ENCODE measurements around the gene MAGEB3.

Gene MAGEB3

GRCh38 chrX:30246769-30247489 is 16.5 kb downstream of the MAGEB3 start, which contains the start of gene MAGEB1:
MAGEB1 (plus strand) TSS chrX:30247146; CDS start chrX:30250494, 3,348 bp downstream.
- peak within 1 kb of the TSS; percentile 11; the same call in 1 of the 2 replicates for H3K9ac ChIP-seq (ENCODE audit: low read depth, low read length)
- no peaks in the 10 kb centered on the region for H3K36me3 ChIP-seq (ENCODE audit: insufficient read depth, low read length)
- peaks cover 4% of the 10 kb centered on the region; the same call in 1 of the 2 replicates for H3K4me1 ChIP-seq (ENCODE audit: insufficient read depth, low read length)
- no peaks in the 10 kb centered on the region for H3K9me3 ChIP-seq (ENCODE audit: control insufficient read depth, insufficient read depth, low read length)

GRCh38 chrX:30248854-30249253 is 18.4 kb downstream of the MAGEB3 start:
- Histone ChIP-seq H3K9me3 (ENCODE audit: control insufficient read depth, insufficient read depth, low read length) (no peaks in the 10 kb centered on the region), H3K9ac (ENCODE audit: low read depth, low read length) (no peak overlapping the region), H3K36me3 (ENCODE audit: insufficient read depth, low read length) (no peaks in the 10 kb centered on the region)

DNA sequence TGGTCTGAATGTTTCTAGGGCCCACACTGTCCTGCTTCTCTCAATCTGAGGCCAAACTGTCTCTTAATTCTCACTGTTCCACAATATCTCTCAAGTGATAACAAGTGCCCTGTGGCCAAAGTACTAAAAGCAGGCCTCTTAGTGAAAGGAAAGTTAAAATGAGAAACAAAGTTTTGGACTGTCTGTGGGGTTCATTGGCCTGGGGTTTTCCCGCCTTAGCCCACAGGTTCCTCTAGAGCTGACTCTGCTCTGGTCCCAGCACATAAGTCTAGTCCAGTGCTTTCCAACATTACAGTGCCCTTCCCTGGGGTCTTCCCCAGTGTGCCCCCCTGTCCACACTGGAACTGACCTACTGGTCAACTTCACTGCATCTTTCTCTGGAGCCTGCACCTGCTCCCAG is 22.8 kb downstream of the MAGEB3 start:
- no peak overlapping the region for H3K9ac ChIP-seq (ENCODE audit: low read depth, low read length)
- peaks cover 7% of the 10 kb centered on the region; the same call in 1 of the 2 replicates for H3K9me3 ChIP-seq (ENCODE audit: control insufficient read depth, insufficient read depth, low read length)
- H3K4me1 ChIP-seq (ENCODE audit: insufficient read depth, low read length): no peaks in the 10 kb centered on the region
- H3K36me3 ChIP-seq (ENCODE audit: insufficient read depth, low read length): no peaks in the 10 kb centered on the region

More at GRCh38 chrX:30248854-30249253, 18.4 kb downstream of the MAGEB3 start:
- peaks cover 4% of the 10 kb centered on the region; the same call in 1 of the 2 replicates for H3K4me1 ChIP-seq (ENCODE audit: insufficient read depth, low read length)

DNA sequence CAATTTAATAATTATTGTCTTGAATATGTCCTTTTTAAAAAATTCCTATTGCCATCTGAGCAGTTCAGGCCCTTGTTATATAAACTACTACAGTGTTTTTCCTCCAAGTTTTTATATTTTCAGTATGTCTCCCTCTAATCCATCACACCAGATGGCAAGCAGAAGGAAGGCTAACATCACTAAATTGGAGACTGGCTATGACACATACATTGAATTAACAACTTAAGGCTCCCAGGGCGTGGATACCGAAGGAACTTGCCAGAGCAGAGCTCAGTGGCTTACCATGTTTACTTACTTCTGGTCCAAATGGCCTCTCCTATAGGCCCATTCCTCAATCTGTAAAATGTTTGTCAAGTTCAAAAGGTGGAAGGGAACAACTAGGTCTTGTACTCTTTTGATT is 29.5 kb downstream of the MAGEB3 start:
- Histone ChIP-seq H3K4me1 (ENCODE audit: insufficient read depth, low read length) (no peaks in the 10 kb centered on the region), H3K9me3 (ENCODE audit: control insufficient read depth, insufficient read depth, low read length) (0 out of 2 replicates have a peak, but pooled peaks cover 7% of the 10 kb centered on the region), H3K36me3 (ENCODE audit: insufficient read depth, low read length) (no peaks in the 10 kb centered on the region), H3K9ac (ENCODE audit: low read depth, low read length) (no peak overlapping the region)

DNA sequence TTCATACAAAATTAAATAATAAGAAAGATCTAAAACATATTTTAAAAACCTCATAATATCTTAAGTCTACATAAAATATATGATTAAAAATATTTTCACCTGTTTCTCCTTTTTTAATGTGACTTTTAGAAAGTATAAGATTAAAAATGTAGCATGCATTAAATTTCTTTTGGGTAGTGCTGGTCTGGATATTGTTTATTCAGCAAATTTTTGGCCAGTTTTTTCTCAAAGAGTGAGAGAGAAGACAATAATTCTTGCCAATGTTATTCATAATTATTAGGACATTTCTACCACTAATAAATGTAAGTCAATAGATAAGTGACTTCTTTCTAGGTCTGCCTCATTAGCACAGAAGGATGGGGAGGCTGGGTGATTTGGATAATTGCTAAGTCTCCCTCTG is 30.6 kb downstream of the MAGEB3 start:
- H3K36me3 ChIP-seq (ENCODE audit: insufficient read depth, low read length): no peaks in the 10 kb centered on the region
- H3K4me1 ChIP-seq (ENCODE audit: insufficient read depth, low read length): no peaks in the 10 kb centered on the region
- H3K9ac ChIP-seq (ENCODE audit: low read depth, low read length): no peak overlapping the region
- H3K9me3 ChIP-seq (ENCODE audit: control insufficient read depth, insufficient read depth, low read length): 0 out of 2 replicates have a peak, but pooled peaks cover 4% of the 10 kb centered on the region

DNA sequence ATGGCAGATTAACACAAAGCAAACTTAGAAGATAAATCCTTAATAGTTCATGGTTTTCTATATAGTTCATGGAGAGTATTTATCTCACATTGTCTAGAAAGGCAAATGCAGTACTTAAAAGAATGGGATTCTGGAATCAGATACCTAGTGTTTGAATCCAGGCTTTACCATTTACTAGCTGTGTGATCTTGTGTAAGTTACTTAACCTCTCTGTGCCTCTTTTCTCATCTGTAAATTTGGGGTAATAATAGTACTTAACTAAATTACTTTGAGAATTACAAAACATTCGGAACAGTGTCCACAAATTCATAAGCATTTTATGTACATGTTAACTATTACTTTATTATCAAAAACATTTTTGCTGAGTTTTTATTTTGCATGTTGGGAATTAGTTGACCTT is 32.3 kb downstream of the MAGEB3 start:
- Histone ChIP-seq H3K9ac (ENCODE audit: low read depth, low read length) (no peak overlapping the region), H3K9me3 (ENCODE audit: control insufficient read depth, insufficient read depth, low read length) (no peaks in the 10 kb centered on the region), H3K4me1 (ENCODE audit: insufficient read depth, low read length) (no peaks in the 10 kb centered on the region), H3K36me3 (ENCODE audit: insufficient read depth, low read length) (no peaks in the 10 kb centered on the region)

GRCh38 chrX:30270639-30271038 is 40.2 kb downstream of the MAGEB3 start:
- no peaks in the 10 kb centered on the region for H3K4me1 ChIP-seq (ENCODE audit: insufficient read depth, low read length)
- H3K36me3 ChIP-seq (ENCODE audit: insufficient read depth, low read length): no peaks in the 10 kb centered on the region
- no peaks in the 10 kb centered on the region for H3K9me3 ChIP-seq (ENCODE audit: control insufficient read depth, insufficient read depth, low read length)
- no peak overlapping the region for H3K9ac ChIP-seq (ENCODE audit: low read depth, low read length)

DNA sequence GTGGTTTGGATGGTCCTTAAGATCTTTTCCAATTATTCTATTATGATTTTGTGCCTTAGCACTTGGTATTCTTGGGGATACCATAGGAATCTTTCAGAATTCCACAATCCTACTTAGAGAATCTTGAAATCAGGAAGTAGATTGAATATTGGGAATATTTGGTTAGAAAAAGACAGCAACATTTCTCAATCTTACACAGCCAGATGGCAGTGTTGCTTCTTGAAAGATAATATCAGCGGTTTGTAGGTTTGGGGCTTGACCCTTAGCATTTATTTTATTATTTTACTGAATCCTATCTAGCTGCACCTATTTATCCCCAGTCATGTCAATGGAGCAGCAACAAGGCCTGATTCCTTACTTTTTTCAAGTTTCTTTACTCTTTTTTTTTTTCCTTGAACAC is 45.0 kb downstream of the MAGEB3 start:
- no peaks in the 10 kb centered on the region for H3K9me3 ChIP-seq (ENCODE audit: control insufficient read depth, insufficient read depth, low read length)
- no peaks in the 10 kb centered on the region for H3K36me3 ChIP-seq (ENCODE audit: insufficient read depth, low read length)
- no peak overlapping the region for H3K9ac ChIP-seq (ENCODE audit: low read depth, low read length)
- H3K4me1 ChIP-seq (ENCODE audit: insufficient read depth, low read length): no peaks in the 10 kb centered on the region

GRCh38 chrX:30278365-30278764 is 47.9 kb downstream of the MAGEB3 start:
- Histone ChIP-seq H3K9ac (ENCODE audit: low read depth, low read length) (no peak overlapping the region), H3K36me3 (ENCODE audit: insufficient read depth, low read length) (no peaks in the 10 kb centered on the region), H3K9me3 (ENCODE audit: control insufficient read depth, insufficient read depth, low read length) (no peaks in the 10 kb centered on the region), H3K4me1 (ENCODE audit: insufficient read depth, low read length) (peaks cover 5% of the 10 kb centered on the region; the same call in 1 of the 2 replicates)

DNA sequence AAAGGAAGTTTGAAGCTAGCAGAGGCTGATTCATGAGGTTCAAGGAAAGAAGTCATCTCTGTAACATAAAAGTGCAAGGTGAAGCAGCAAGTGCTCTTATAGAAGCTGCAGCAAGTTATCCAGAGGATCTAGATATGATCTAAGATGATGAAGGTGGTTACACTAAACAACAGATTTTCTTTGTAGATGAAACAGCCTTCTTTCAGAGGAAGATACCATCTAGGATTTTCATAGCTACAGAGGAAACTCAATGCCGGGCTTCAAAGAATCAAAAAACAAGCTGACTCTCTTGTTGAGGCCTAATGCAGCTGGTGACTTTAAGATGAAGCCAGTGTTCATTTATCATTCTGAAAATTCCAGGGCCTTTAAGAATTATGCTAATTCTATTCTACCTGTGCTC is 50.0 kb downstream of the MAGEB3 start:
- H3K36me3 ChIP-seq (ENCODE audit: insufficient read depth, low read length): no peaks in the 10 kb centered on the region
- H3K4me1 ChIP-seq (ENCODE audit: insufficient read depth, low read length): peaks cover 14% of the 10 kb centered on the region; the same call in 1 of the 2 replicates
- no peaks in the 10 kb centered on the region for H3K9me3 ChIP-seq (ENCODE audit: control insufficient read depth, insufficient read depth, low read length)
- no peak overlapping the region for H3K9ac ChIP-seq (ENCODE audit: low read depth, low read length)

DNA sequence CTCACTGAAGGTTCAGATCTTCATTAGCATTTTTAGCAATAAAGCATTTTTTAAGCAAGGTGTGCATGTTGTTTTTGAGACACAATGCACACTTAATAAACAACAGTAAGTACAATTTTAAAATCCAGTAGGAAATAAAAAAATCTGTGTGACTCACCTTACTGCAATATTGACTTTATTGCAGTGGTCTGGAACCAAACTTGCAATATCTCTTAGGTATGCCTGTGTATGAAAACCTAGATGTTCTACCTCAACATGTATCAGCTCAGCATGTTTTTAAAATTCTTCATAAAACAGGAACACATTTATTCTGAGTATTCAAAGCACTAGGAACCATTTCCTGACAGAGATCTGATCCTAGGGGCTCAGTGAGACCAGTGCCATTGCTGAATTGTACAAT is 52.1 kb downstream of the MAGEB3 start:
- no peak overlapping the region for H3K9ac ChIP-seq (ENCODE audit: low read depth, low read length)
- H3K9me3 ChIP-seq (ENCODE audit: control insufficient read depth, insufficient read depth, low read length): no peaks in the 10 kb centered on the region
- no peaks in the 10 kb centered on the region for H3K36me3 ChIP-seq (ENCODE audit: insufficient read depth, low read length)
- H3K4me1 ChIP-seq (ENCODE audit: insufficient read depth, low read length): peaks cover 14% of the 10 kb centered on the region; the same call in 1 of the 2 replicates

- Histone ChIP-seq H3K9ac (ENCODE audit: low read depth, low read length) (no peak overlapping the region), H3K4me1 (ENCODE audit: insufficient read depth, low read length) (peaks cover 14% of the 10 kb centered on the region; the same call in 1 of the 2 replicates), H3K36me3 (ENCODE audit: insufficient read depth, low read length) (no peaks in the 10 kb centered on the region), H3K9me3 (ENCODE audit: control insufficient read depth, insufficient read depth, low read length) (no peaks in the 10 kb centered on the region)
These were observed 53.2 kb downstream of the MAGEB3 start for GRCh38 chrX:30283456-30284200.
